Body of pancreas (tissue), 4 donors: ENCODE data around the gene TRAF3. TPM values are rescaled to one million over a fixed set of nuclear protein-coding genes. Genes with fewer than 3 reads are reported as not detected.

Experiments used
- ATAC-seq: fragments of 150-250 bp; one replicate; pipeline ENCODE4 v1.9.1; 2016
- DNase-seq, 4 donors: peaks; one replicate each; pipeline ENCODE4 v3.0.0-alpha.2; 2019
- H3K27ac ChIP-seq, 4 donors: fragments of 200-600 bp; sonication (generic); 1 replicate in 3 of 4; 2 replicates in 1 of 4; pipeline versions ENCODE4 v1.5.1 to v1.6.1; 2016 to 2019; ENCODE audit warnings: mild to moderate bottlenecking in 1 of 4, mixed read lengths in 1 of 4, moderate library complexity in 1 of 4
- H3K27me3 ChIP-seq, 2 donors: fragments of 200-600 bp; sonication (generic); one replicate each; pipeline ENCODE4 v1.6.0; 2016; ENCODE audit warnings: mild to moderate bottlenecking in 1 of 2
- H3K36me3 ChIP-seq, 2 donors: fragments of 200-600 bp; sonication (generic); replicated peaks in 1 of 2; 2 replicates each; pipeline ENCODE4 v1.5.1; 2016; ENCODE audit warnings: low read depth in 2 of 2; ENCODE audit not compliant: insufficient read depth in 1 of 2
- H3K4me1 ChIP-seq: fragments of 200-600 bp; sonication (generic); one replicate; pipeline ENCODE4 v1.6.0; 2016
- H3K4me3 ChIP-seq, 2 donors: fragments of 200-600 bp; sonication (generic); 1 replicate in 1 of 2; 2 replicates in 1 of 2; pipeline ENCODE4 v1.5.1; 2016 to 2019
- H3K9me3 ChIP-seq, 3 donors: fragments of 200-600 bp; sonication (generic); 1 replicate in 2 of 3; 2 replicates in 1 of 3; pipeline ENCODE4 v1.5.1; 2016
- CTCF ChIP-seq, 7 experiments: fragments of 450-650 bp in 4 of 7; fragments of 200-600 bp in 3 of 7; sonication (generic) in 3 of 7; IDR thresholded peaks; one replicate each; pipeline ENCODE4 v1.5.1; 2016 to 2019; ENCODE audit warnings: antibody characterized with exemption in 7 of 7
- POLR2A ChIP-seq, 3 donors: fragments of 450-650 bp; IDR thresholded peaks; one replicate each; pipeline ENCODE4 v1.6.1; 2016; ENCODE audit warnings: antibody characterized with exemption in 3 of 3, mild to moderate bottlenecking in 2 of 3
- WGBS, 2 donors: methylation state at CpG; one replicate each; pipeline ENCODE4 v1.1.5; 2017; 5-methylcytosine and 5-hydroxymethylcytosine counted together
- intact Hi-C: fragments of 100-400 bp; cut with DNase I; formaldehyde crosslinking; loops from one replicate; pipeline ENCODE4 v1.15.1; 2023
- total RNA-seq, 2 donors: library from RNA; depleted of rRNA; stranded (reverse); fragments of >200 nt; gene quantifications; one replicate each; pipeline ENCODE4 v1.1.0, GENCODE V29; 2016

The TRAF3 gene
- total RNA-seq, 2 donors from 2014 or later = 10.4 to 22.7 TPM

DNA sequence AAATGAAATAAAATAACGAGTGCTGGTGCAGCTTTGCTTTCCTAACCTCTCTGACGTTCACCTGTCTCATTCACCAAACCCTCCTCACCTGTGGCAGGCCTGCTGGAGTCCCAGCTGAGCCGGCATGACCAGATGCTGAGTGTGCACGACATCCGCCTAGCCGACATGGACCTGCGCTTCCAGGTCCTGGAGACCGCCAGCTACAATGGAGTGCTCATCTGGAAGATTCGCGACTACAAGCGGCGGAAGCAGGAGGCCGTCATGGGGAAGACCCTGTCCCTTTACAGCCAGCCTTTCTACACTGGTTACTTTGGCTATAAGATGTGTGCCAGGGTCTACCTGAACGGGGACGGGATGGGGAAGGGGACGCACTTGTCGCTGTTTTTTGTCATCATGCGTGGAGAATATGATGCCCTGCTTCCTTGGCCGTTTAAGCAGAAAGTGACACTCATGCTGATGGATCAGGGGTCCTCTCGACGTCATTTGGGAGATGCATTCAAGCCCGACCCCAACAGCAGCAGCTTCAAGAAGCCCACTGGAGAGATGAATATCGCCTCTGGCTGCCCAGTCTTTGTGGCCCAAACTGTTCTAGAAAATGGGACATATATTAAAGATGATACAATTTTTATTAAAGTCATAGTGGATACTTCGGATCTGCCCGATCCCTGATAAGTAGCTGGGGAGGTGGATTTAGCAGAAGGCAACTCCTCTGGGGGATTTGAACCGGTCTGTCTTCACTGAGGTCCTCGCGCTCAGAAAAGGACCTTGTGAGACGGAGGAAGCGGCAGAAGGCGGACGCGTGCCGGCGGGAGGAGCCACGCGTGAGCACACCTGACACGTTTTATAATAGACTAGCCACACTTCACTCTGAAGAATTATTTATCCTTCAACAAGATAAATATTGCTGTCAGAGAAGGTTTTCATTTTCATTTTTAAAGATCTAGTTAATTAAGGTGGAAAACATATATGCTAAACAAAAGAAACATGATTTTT lies 128.2 kb downstream of the TRAF3 start:
- ATAC-seq = no peak
- Histone ChIP-seq H3K4me1 (no peaks in the 10 kb centered on the region), H3K36me3 (peaks cover 0 to 7% of the 10 kb centered on the region in 2 donors), H3K4me3 (no peak overlapping the region), H3K9me3 (no peaks in the 10 kb centered on the region), H3K27me3 (no peaks in the 10 kb centered on the region), H3K27ac (no peak overlapping the region)
- WGBS, 2 donors = 93 to 94% methylated on average over 37 to 38 of the region's 38 CpGs
- no peak for DNase-seq
- intact Hi-C loops = no loop called here
- TF ChIP-seq POLR2A (IDR thresholded peaks at IDR 0.05) = no peak
- TF ChIP-seq CTCF (IDR thresholded peaks at IDR 0.05) = no peak

DNA sequence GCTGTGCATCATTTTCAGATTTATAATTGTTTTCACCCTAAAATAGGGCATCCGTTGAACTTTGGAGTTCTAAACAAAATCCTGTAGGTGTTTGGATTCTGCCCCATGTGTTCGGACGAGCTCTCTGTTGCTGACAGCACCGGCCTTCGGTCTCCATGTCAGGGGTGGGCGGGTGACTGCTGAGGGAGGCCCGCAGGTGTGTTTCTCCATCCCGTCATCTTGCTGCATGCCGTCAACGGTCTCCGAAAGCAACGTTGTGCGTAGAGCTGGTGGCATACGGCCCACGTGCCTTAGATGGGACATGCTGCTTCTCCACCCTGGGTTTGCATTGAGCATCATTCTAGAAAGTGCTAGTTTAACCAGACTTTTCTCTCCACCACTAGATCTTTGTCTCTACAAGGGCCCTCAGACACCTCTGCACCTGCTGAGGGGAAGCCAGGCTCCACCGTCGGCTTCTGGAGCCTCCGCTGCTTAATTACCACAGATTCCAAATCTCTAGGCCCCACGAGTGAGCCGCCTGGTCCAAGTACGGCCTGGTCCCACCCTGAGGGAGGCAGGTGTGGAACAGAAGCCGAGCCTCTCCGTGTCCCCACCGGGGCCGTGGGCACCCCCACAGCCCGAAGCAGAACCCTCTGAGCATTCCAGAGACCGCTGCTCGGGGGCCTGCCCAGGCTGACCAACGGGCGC lies 129.5 kb downstream of the TRAF3 start:
- DNase-seq = no peak
- intact Hi-C loops = no loop called here
- TF ChIP-seq POLR2A (IDR thresholded peaks at IDR 0.05) (no peak), CTCF (IDR thresholded peaks at IDR 0.05) (no peak)
- H3K36me3 ChIP-seq = peaks cover 0 to 7% of the 10 kb centered on the region in 2 donors
- H3K27ac ChIP-seq = no peak overlapping the region
- 95 to 96% methylated on average over 14 to 30 of the region's 30 CpGs for WGBS, 2 donors
- no peak overlapping the region for H3K4me3 ChIP-seq
- no peaks in the 10 kb centered on the region for H3K9me3 ChIP-seq
- H3K4me1 ChIP-seq = no peaks in the 10 kb centered on the region
- no peak for ATAC-seq
- H3K27me3 ChIP-seq = no peaks in the 10 kb centered on the region

DNA sequence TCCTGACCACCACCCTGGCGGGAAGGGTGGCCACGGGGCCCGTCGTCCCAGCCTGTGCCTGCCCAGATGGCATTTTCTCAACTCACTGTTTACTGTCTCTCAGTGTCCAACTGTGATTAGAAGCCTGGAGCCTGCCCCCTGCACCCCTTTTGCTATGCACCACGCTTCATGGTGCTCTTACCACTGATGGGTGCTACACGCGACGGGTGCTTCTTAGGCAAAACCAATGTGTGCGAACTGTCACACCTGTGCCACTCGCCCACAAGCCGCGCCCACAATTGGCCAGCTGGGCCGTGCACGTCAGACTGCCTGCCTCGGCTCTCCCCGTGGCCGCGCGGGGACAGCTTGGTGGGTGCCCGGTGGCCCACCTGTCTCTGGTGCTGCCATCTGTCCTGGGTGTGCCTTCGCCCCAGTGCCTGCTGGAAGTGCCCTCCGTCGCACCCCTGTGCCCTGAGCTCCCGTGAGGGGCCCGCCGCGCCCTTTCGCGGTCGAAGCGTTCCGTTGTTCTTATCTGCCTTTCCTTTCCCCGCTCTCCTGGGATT lies 130.1 kb downstream of the TRAF3 start:
- Histone ChIP-seq H3K4me3 (no peak overlapping the region), H3K4me1 (no peaks in the 10 kb centered on the region), H3K27ac (no peak overlapping the region), H3K36me3 (peaks cover 0 to 7% of the 10 kb centered on the region in 2 donors), H3K9me3 (no peaks in the 10 kb centered on the region), H3K27me3 (no peaks in the 10 kb centered on the region)
- intact Hi-C loops = no loop called here
- WGBS, 2 donors = 91 to 93% methylated on average over 17 to 30 of the region's 33 CpGs
- ATAC-seq = no peak
- TF ChIP-seq POLR2A (IDR thresholded peaks at IDR 0.05) (no peak), CTCF (IDR thresholded peaks at IDR 0.05) (no peak)
- no peak for DNase-seq

- ATAC-seq (no peak), DNase-seq (no peak)
- Histone ChIP-seq H3K4me3 (no peak overlapping the region), H3K36me3 (peaks cover 0 to 7% of the 10 kb centered on the region in 2 donors), H3K9me3 (no peaks in the 10 kb centered on the region), H3K4me1 (no peaks in the 10 kb centered on the region), H3K27me3 (no peaks in the 10 kb centered on the region), H3K27ac (no peak overlapping the region)
- 90% methylated on average over 17 to 23 of the region's 23 CpGs for WGBS, 2 donors
- TF ChIP-seq POLR2A (IDR thresholded peaks at IDR 0.05) = no peak
- TF ChIP-seq CTCF (IDR thresholded peaks at IDR 0.05) = no peak
- intact Hi-C loops = no loop called here
Observed at GRCh38 chr14:102907980-102908730, 130.9 kb downstream of the TRAF3 start.
